ENCODE measurements around the gene LIMS1. TPM values are rescaled to one million over a fixed set of nuclear protein-coding genes. Genes with fewer than 3 reads are reported as not detected.

The LIMS1 gene
- total and polyA plus RNA-seq, 3 donors from 2014 or later = 44.8 to 110 (median 94.1) TPM

GRCh38 chr2:108602422-108602821 is 68.2 kb downstream of the LIMS1 start:
- DNase-seq = no peak
- Histone ChIP-seq H3K27me3 (no peaks in the 10 kb centered on the region), H3K9me3 (no peaks in the 10 kb centered on the region), H3K36me3 (ENCODE audit: low read depth, missing control alignments) (no peaks in the 10 kb centered on the region), H3K4me3 (no peak overlapping the region), H3K27ac (no peak overlapping the region), H3K4me1 (no peaks in the 10 kb centered on the region)
- intact Hi-C loops (cut with DNase I; ENCODE audit: low total_unique reads) = no loop called here
- TF ChIP-seq CTCF (IDR thresholded peaks at IDR 0.05) (no peak), POLR2A (IDR thresholded peaks at IDR 0.05) (no peak)

- H3K36me3 ChIP-seq (ENCODE audit: low read depth, missing control alignments) = no peaks in the 10 kb centered on the region
- no peak for TF ChIP-seq POLR2A (IDR thresholded peaks at IDR 0.05)
- TF ChIP-seq CTCF (IDR thresholded peaks at IDR 0.05) = no peak
- intact Hi-C loops (cut with DNase I; ENCODE audit: low total_unique reads) = no loop called here
- no peak overlapping the region for H3K4me3 ChIP-seq
- H3K27me3 ChIP-seq = no peaks in the 10 kb centered on the region
- H3K4me1 ChIP-seq = no peaks in the 10 kb centered on the region
- H3K27ac ChIP-seq = no peak overlapping the region
- no peak for DNase-seq
- H3K9me3 ChIP-seq = no peaks in the 10 kb centered on the region
- 54 to 69% methylated on average over 4 of the region's 4 CpGs for WGBS, 2 donors
These were observed 69.9 kb downstream of the LIMS1 start for GRCh38 chr2:108604196-108604595.

GRCh38 chr2:108605947-108606346 is 71.7 kb downstream of the LIMS1 start:
- intact Hi-C loops (cut with DNase I; ENCODE audit: low total_unique reads) = no loop called here
- Histone ChIP-seq H3K4me3 (no peak overlapping the region), H3K27me3 (no peaks in the 10 kb centered on the region), H3K27ac (no peak overlapping the region), H3K9me3 (no peaks in the 10 kb centered on the region), H3K4me1 (no peaks in the 10 kb centered on the region), H3K36me3 (ENCODE audit: low read depth, missing control alignments) (no peaks in the 10 kb centered on the region)
- no peak for DNase-seq
- 94 to 97% methylated on average over 3 of the region's 3 CpGs for WGBS, 2 donors
- TF ChIP-seq CTCF (IDR thresholded peaks at IDR 0.05) = no peak
- no peak for TF ChIP-seq POLR2A (IDR thresholded peaks at IDR 0.05)

GRCh38 chr2:108607706-108608301 is 73.5 kb downstream of the LIMS1 start:
- Histone ChIP-seq H3K4me1 (peaks cover 4% of the 10 kb centered on the region), H3K36me3 (ENCODE audit: low read depth, missing control alignments) (no peaks in the 10 kb centered on the region), H3K27ac (no peak overlapping the region), H3K4me3 (no peak overlapping the region), H3K9me3 (no peaks in the 10 kb centered on the region), H3K27me3 (no peaks in the 10 kb centered on the region)
- WGBS, 2 donors = 68 to 74% methylated on average over 3 of the region's 3 CpGs
- intact Hi-C loops (cut with DNase I; ENCODE audit: low total_unique reads) = no loop called here
- peak; percentile 71 for DNase-seq
- TF ChIP-seq CTCF (IDR thresholded peaks at IDR 0.05) (peak; percentile 35 to 58 (median 47)), POLR2A (IDR thresholded peaks at IDR 0.05) (no peak)

- no peak for DNase-seq
- intact Hi-C loops (cut with DNase I; ENCODE audit: low total_unique reads) = no loop called here
- H3K27ac ChIP-seq = no peak overlapping the region
- H3K4me1 ChIP-seq = peaks cover 15% of the 10 kb centered on the region
- H3K27me3 ChIP-seq = no peaks in the 10 kb centered on the region
- WGBS, 2 donors = 85 to 90% methylated on average over 5 of the region's 5 CpGs
- H3K4me3 ChIP-seq = no peak overlapping the region
- no peaks in the 10 kb centered on the region for H3K9me3 ChIP-seq
- TF ChIP-seq CTCF (IDR thresholded peaks at IDR 0.05) (no peak), POLR2A (IDR thresholded peaks at IDR 0.05) (no peak)
- no peaks in the 10 kb centered on the region for H3K36me3 ChIP-seq (ENCODE audit: low read depth, missing control alignments)
These were observed 76.8 kb downstream of the LIMS1 start for GRCh38 chr2:108611021-108611420.
